Esophagus squamous epithelium (tissue), 5 donors: ENCODE results near the gene TMEM145. TPM values are rescaled to one million over a fixed set of nuclear protein-coding genes. Genes with fewer than 3 reads are reported as not detected.

ENCODE experiments used
- DNase-seq: peaks from one replicate; lab custom pipeline; 2025; lab: John Stamatoyannopoulos, UW
- H3K27ac ChIP-seq, 4 donors: fragments of 200-600 bp; sonication (generic); one replicate each; pipeline ENCODE4 v1.5.1; 2016 to 2019; ENCODE audit warnings: mild to moderate bottlenecking in 1 of 4
- H3K27me3 ChIP-seq, 4 donors: fragments of 200-600 bp; sonication (generic); 1 replicate in 3 of 4; 2 replicates in 1 of 4; pipeline versions ENCODE4 v1.5.1 to v1.6.0; 2017 to 2021; ENCODE audit warnings: antibody characterized with exemption in 1 of 4
- H3K36me3 ChIP-seq, 3 donors: fragments of 200-600 bp; sonication (generic); one replicate each; pipeline ENCODE4 v1.5.1; 2016 to 2019
- H3K4me1 ChIP-seq, 3 donors: fragments of 200-600 bp; sonication (generic); one replicate each; pipeline ENCODE4 v1.5.1; 2017 to 2019
- H3K4me3 ChIP-seq, 4 donors: fragments of 200-600 bp; sonication (generic); 1 replicate in 3 of 4; 2 replicates in 1 of 4; pipeline ENCODE4 v1.5.1; 2016 to 2019; ENCODE audit warnings: mild to moderate bottlenecking in 2 of 4, moderate library complexity in 1 of 4
- H3K9me3 ChIP-seq, 3 donors: fragments of 200-600 bp; sonication (generic); one replicate each; pipeline ENCODE4 v1.5.1; 2016 to 2019
- CTCF ChIP-seq, 6 experiments: fragments of 450-650 bp in 4 of 6; fragments of 200-600 bp in 2 of 6; sonication (generic) in 2 of 6; IDR thresholded peaks; one replicate each; pipeline ENCODE4 v1.5.1; 2016 to 2019; ENCODE audit warnings: antibody characterized with exemption in 6 of 6, mild to moderate bottlenecking in 4 of 6, moderate library complexity in 4 of 6
- POLR2A ChIP-seq, 4 donors: fragments of 450-650 bp; IDR thresholded peaks; one replicate each; pipeline ENCODE4 v1.6.1; 2017; ENCODE audit warnings: antibody characterized with exemption in 4 of 4, mild to moderate bottlenecking in 4 of 4, moderate library complexity in 3 of 4
- WGBS, 2 donors: methylation state at CpG; one replicate each; pipeline ENCODE4 v1.1.5; 2018; 5-methylcytosine and 5-hydroxymethylcytosine counted together
- intact Hi-C: fragments of 100-400 bp; cut with DNase I; formaldehyde crosslinking; loops from one replicate; pipeline ENCODE4 v1.15.0; 2022
- total RNA-seq, 4 donors: library from RNA; depleted of rRNA; stranded (reverse); fragments of >200 nt; gene quantifications; one replicate each; pipeline ENCODE4 v1.1.0, GENCODE V29; 2016
- donor health status: DM: yes; HTN: yes; CAD: no.

TMEM145 gene
- total RNA-seq, 4 donors from 2014 or later: not detected

GRCh38 chr19:42275103-42275502 is 38.0 kb upstream of the TMEM145 start:
- H3K4me3 ChIP-seq: no peak overlapping the region
- H3K27me3 ChIP-seq: no peaks in the 10 kb centered on the region
- no peaks in the 10 kb centered on the region for H3K9me3 ChIP-seq
- 59% methylated on average over 5 to 7 of the region's 7 CpGs for WGBS, 2 donors
- intact Hi-C loops: no loop called here
- H3K36me3 ChIP-seq: peaks cover 23 to 53% (median 30%) of the 10 kb centered on the region in 3 donors
- TF ChIP-seq CTCF (IDR thresholded peaks at IDR 0.05): no peak
- TF ChIP-seq POLR2A (IDR thresholded peaks at IDR 0.05): no peak
- H3K4me1 ChIP-seq: peaks cover 48 to 91% (median 71%) of the 10 kb centered on the region in 3 donors
- no peak for DNase-seq
- H3K27ac ChIP-seq: peak overlapping the region in 2 of 4 donors; percentile 16 to 98

GRCh38 chr19:42275517-42275916 is 37.6 kb upstream of the TMEM145 start:
- intact Hi-C loops: no loop called here
- H3K4me1 ChIP-seq: peaks cover 45 to 91% (median 67%) of the 10 kb centered on the region in 3 donors
- no peaks in the 10 kb centered on the region for H3K9me3 ChIP-seq
- 84 to 88% methylated on average over 3 of the region's 3 CpGs for WGBS, 2 donors
- TF ChIP-seq POLR2A (IDR thresholded peaks at IDR 0.05): no peak
- TF ChIP-seq CTCF (IDR thresholded peaks at IDR 0.05): no peak
- H3K27me3 ChIP-seq: no peaks in the 10 kb centered on the region
- H3K27ac ChIP-seq: peak overlapping the region in 2 of 4 donors; percentile 98 to 99
- H3K4me3 ChIP-seq: no peak overlapping the region
- peaks cover 23 to 53% (median 30%) of the 10 kb centered on the region in 3 donors for H3K36me3 ChIP-seq
- no peak for DNase-seq

GRCh38 chr19:42276284-42276683 is 36.8 kb upstream of the TMEM145 start:
- Histone ChIP-seq H3K4me3 (no peak overlapping the region), H3K27me3 (no peaks in the 10 kb centered on the region), H3K4me1 (peaks cover 45 to 91% (median 64%) of the 10 kb centered on the region in 3 donors), H3K36me3 (peaks cover 23 to 53% (median 30%) of the 10 kb centered on the region in 3 donors), H3K9me3 (no peaks in the 10 kb centered on the region), H3K27ac (peak overlapping the region; percentile 84 to 99 (median 96))
- DNase-seq: no peak
- intact Hi-C loops: no loop called here
- 24 to 71% methylated on average over 1 to 3 of the region's 3 CpGs for WGBS, 2 donors
- TF ChIP-seq CTCF (IDR thresholded peaks at IDR 0.05): no peak
- TF ChIP-seq POLR2A (IDR thresholded peaks at IDR 0.05): no peak

- Histone ChIP-seq H3K27me3 (no peaks in the 10 kb centered on the region), H3K36me3 (peaks cover 23 to 50% (median 30%) of the 10 kb centered on the region in 3 donors), H3K27ac (peak overlapping the region; percentile 84 to 99 (median 96)), H3K4me3 (no peak overlapping the region), H3K9me3 (no peaks in the 10 kb centered on the region), H3K4me1 (peaks cover 49 to 91% (median 64%) of the 10 kb centered on the region in 3 donors)
- DNase-seq: no peak
- intact Hi-C loops: no loop called here
- 18 to 35% methylated on average over 2 to 3 of the region's 4 CpGs for WGBS, 2 donors
- TF ChIP-seq POLR2A (IDR thresholded peaks at IDR 0.05): no peak
- no peak for TF ChIP-seq CTCF (IDR thresholded peaks at IDR 0.05)
Measured at GRCh38 chr19:42276821-42277220, 36.3 kb upstream of the TMEM145 start.

- H3K4me3 ChIP-seq: peak overlapping the region in 2 of 4 donors; percentile 2 to 4
- intact Hi-C loops: no loop called here
Measured at GRCh38 chr19:42277821-42278451, 35.2 kb upstream of the TMEM145 start.

More at GRCh38 chr19:42277821-42278451, 35.2 kb upstream of the TMEM145 start:
- DNase-seq: no peak
- 28% methylated on average over 5 to 6 of the region's 10 CpGs for WGBS, 2 donors
- no peaks in the 10 kb centered on the region for H3K27me3 ChIP-seq
- H3K36me3 ChIP-seq: peaks cover 12 to 39% (median 18%) of the 10 kb centered on the region in 3 donors
- TF ChIP-seq CTCF (IDR thresholded peaks at IDR 0.05) (no peak), POLR2A (IDR thresholded peaks at IDR 0.05) (no peak)
- H3K9me3 ChIP-seq: no peaks in the 10 kb centered on the region
- peak overlapping the region; percentile 84 to 99 (median 96) for H3K27ac ChIP-seq
- H3K4me1 ChIP-seq: peaks cover 61 to 94% (median 74%) of the 10 kb centered on the region in 3 donors
